Memory B cell (primary cell): ENCODE results near the gene MCEE.
"Not testable (repeated sequence)": the region's sequence is repeated elsewhere in the genome, so short reads cannot be mapped to it uniquely, and the experiment has no call there.

ENCODE experiments used
- ATAC-seq: fragments of 150-1000 bp; cut with Tn5 transposase; 2 replicates; pipeline ENCODE4 v1.10.0; 2021; ENCODE audit warnings: low read depth, mild to moderate bottlenecking, moderate library complexity
- DNase-seq, 2 donors: peaks; one replicate each; pipeline ENCODE4 v3.0.0; 2022; ENCODE audit warnings: low spot score in 2 of 2
- H3K27ac Mint-ChIP-seq: one replicate; pipeline ENCODE4 v1.8.0; 2022; ENCODE audit warnings: mild to moderate bottlenecking, moderate library complexity, mixed read lengths
- H3K27me3 Mint-ChIP-seq: one replicate; pipeline ENCODE4 v1.8.0; 2022; ENCODE audit warnings: mixed read lengths
- H3K36me3 Mint-ChIP-seq: one replicate; pipeline ENCODE4 v1.8.0; 2022; ENCODE audit warnings: mild to moderate bottlenecking, mixed read lengths
- H3K4me1 Mint-ChIP-seq: one replicate; pipeline ENCODE4 v1.8.0; 2022; ENCODE audit warnings: mixed read lengths
- H3K4me3 Mint-ChIP-seq: one replicate; pipeline ENCODE4 v1.8.0; 2022; ENCODE audit warnings: mild to moderate bottlenecking, moderate library complexity, mixed read lengths
- H3K9me3 Mint-ChIP-seq: one replicate; pipeline ENCODE4 v1.8.0; 2022; ENCODE audit warnings: mixed read lengths

The MCEE gene

GRCh38 chr2:71117063-71117462 lies 13.0 kb downstream of the MCEE start:
- DNase-seq (no peak), ATAC-seq (no peak)
- Mint-ChIP-seq H3K27ac (no peak overlapping the region), H3K36me3 (peaks cover 30% of the 10 kb centered on the region), H3K4me1 (peaks cover 7% of the 10 kb centered on the region), H3K9me3 (no peaks in the 10 kb centered on the region), H3K4me3 (no peak overlapping the region), H3K27me3 (no peaks in the 10 kb centered on the region)

GRCh38 chr2:71113843-71114242 lies 16.2 kb downstream of the MCEE start:
- H3K4me3 Mint-ChIP-seq = no peak overlapping the region
- no peaks in the 10 kb centered on the region for H3K9me3 Mint-ChIP-seq
- ATAC-seq (no peak), DNase-seq (no peak)
- H3K36me3 Mint-ChIP-seq = peaks cover 21% of the 10 kb centered on the region
- peaks cover 5% of the 10 kb centered on the region for H3K4me1 Mint-ChIP-seq
- no peaks in the 10 kb centered on the region for H3K27me3 Mint-ChIP-seq
- no peak overlapping the region for H3K27ac Mint-ChIP-seq

GRCh38 chr2:71108091-71108490 lies 21.9 kb downstream of the MCEE start:
- H3K27ac Mint-ChIP-seq = peak overlapping the region; percentile 1

GRCh38 chr2:71106463-71106862 lies 23.6 kb downstream of the MCEE start:
- not testable (repeated sequence) for H3K4me3 Mint-ChIP-seq, H3K4me1 Mint-ChIP-seq, H3K27ac Mint-ChIP-seq, H3K36me3 Mint-ChIP-seq, DNase-seq, H3K9me3 Mint-ChIP-seq, H3K27me3 Mint-ChIP-seq, ATAC-seq

More at GRCh38 chr2:71108091-71108490, 21.9 kb downstream of the MCEE start:
- Mint-ChIP-seq H3K4me1 (no peaks in the 10 kb centered on the region), H3K4me3 (no peak overlapping the region), H3K27me3 (no peaks in the 10 kb centered on the region), H3K9me3 (peaks cover 2% of the 10 kb centered on the region), H3K36me3 (peaks cover 5% of the 10 kb centered on the region)
- ATAC-seq = no peak
- DNase-seq = no peak

- ATAC-seq = no peak
- Mint-ChIP-seq H3K27ac (no peak overlapping the region), H3K9me3 (peaks cover 2% of the 10 kb centered on the region), H3K27me3 (no peaks in the 10 kb centered on the region), H3K4me1 (peaks cover 2% of the 10 kb centered on the region), H3K4me3 (no peak overlapping the region), H3K36me3 (peaks cover 2% of the 10 kb centered on the region)
- no peak for DNase-seq
Observed at GRCh38 chr2:71103809-71104208, 26.2 kb downstream of the MCEE start.

- Mint-ChIP-seq H3K27me3 (no peaks in the 10 kb centered on the region), H3K4me3 (no peak overlapping the region), H3K36me3 (peaks cover 2% of the 10 kb centered on the region), H3K27ac (no peak overlapping the region), H3K4me1 (peaks cover 2% of the 10 kb centered on the region), H3K9me3 (peaks cover 2% of the 10 kb centered on the region)
- no peak for DNase-seq
- no peak for ATAC-seq
Observed at GRCh38 chr2:71102981-71103681, 26.9 kb downstream of the MCEE start.

- no peak overlapping the region for H3K27ac Mint-ChIP-seq
- no peak overlapping the region for H3K4me3 Mint-ChIP-seq
- DNase-seq (no peak), ATAC-seq (no peak)
- peaks cover 2% of the 10 kb centered on the region for H3K9me3 Mint-ChIP-seq
- H3K27me3 Mint-ChIP-seq = no peaks in the 10 kb centered on the region
- H3K36me3 Mint-ChIP-seq = peaks cover 2% of the 10 kb centered on the region
- H3K4me1 Mint-ChIP-seq = peaks cover 6% of the 10 kb centered on the region
Observed at GRCh38 chr2:71101656-71102055, 28.4 kb downstream of the MCEE start.

GRCh38 chr2:71100195-71100964 lies 29.6 kb downstream of the MCEE start:
- Mint-ChIP-seq H3K27me3 (no peaks in the 10 kb centered on the region), H3K36me3 (peaks cover under 1% of the 10 kb centered on the region), H3K4me1 (peaks cover 6% of the 10 kb centered on the region), H3K4me3 (no peak overlapping the region), H3K9me3 (peaks cover under 1% of the 10 kb centered on the region), H3K27ac (no peak overlapping the region)
- DNase-seq (peak; percentile 16 to 24), ATAC-seq (peak; percentile 44)

- not testable (repeated sequence) for H3K27me3 Mint-ChIP-seq, DNase-seq, H3K9me3 Mint-ChIP-seq, H3K27ac Mint-ChIP-seq, H3K36me3 Mint-ChIP-seq, ATAC-seq, H3K4me1 Mint-ChIP-seq, H3K4me3 Mint-ChIP-seq
Observed at GRCh38 chr2:71092491-71093260, 37.4 kb downstream of the MCEE start.

- H3K4me1 Mint-ChIP-seq, ATAC-seq, H3K9me3 Mint-ChIP-seq, H3K4me3 Mint-ChIP-seq, H3K27ac Mint-ChIP-seq, DNase-seq, H3K36me3 Mint-ChIP-seq: not testable (repeated sequence)
- H3K27me3 Mint-ChIP-seq = peaks cover 14% of the 10 kb centered on the region
Observed at GRCh38 chr2:71091808-71092207, 38.2 kb downstream of the MCEE start.

- H3K9me3 Mint-ChIP-seq, ATAC-seq, H3K27ac Mint-ChIP-seq, H3K36me3 Mint-ChIP-seq, H3K4me3 Mint-ChIP-seq, DNase-seq, H3K4me1 Mint-ChIP-seq: not testable (repeated sequence)
- peaks cover 17% of the 10 kb centered on the region for H3K27me3 Mint-ChIP-seq
Observed at GRCh38 chr2:71089475-71089874, 40.6 kb downstream of the MCEE start.

- H3K4me1 Mint-ChIP-seq, H3K36me3 Mint-ChIP-seq, DNase-seq, H3K27ac Mint-ChIP-seq, ATAC-seq, H3K9me3 Mint-ChIP-seq, H3K4me3 Mint-ChIP-seq: not testable (repeated sequence)
- H3K27me3 Mint-ChIP-seq = peaks cover 17% of the 10 kb centered on the region
Observed at GRCh38 chr2:71085325-71086003, 44.6 kb downstream of the MCEE start.

GRCh38 chr2:71083752-71084312 lies 46.2 kb downstream of the MCEE start:
- H3K36me3 Mint-ChIP-seq, H3K27me3 Mint-ChIP-seq, H3K27ac Mint-ChIP-seq, H3K9me3 Mint-ChIP-seq, DNase-seq, H3K4me1 Mint-ChIP-seq: not testable (repeated sequence)
- H3K4me3 Mint-ChIP-seq = peak overlapping the region; percentile 59
- ATAC-seq = peak; percentile 35
